Glomerular visceral epithelial cell (primary cell): ENCODE results near the gene SSTR3.

Experiments
- DNase-seq: peaks from one replicate; pipeline ENCODE4 v3.0.0-alpha.2; 2016; ENCODE audit errors: extremely low spot score

The SSTR3 gene

DNA sequence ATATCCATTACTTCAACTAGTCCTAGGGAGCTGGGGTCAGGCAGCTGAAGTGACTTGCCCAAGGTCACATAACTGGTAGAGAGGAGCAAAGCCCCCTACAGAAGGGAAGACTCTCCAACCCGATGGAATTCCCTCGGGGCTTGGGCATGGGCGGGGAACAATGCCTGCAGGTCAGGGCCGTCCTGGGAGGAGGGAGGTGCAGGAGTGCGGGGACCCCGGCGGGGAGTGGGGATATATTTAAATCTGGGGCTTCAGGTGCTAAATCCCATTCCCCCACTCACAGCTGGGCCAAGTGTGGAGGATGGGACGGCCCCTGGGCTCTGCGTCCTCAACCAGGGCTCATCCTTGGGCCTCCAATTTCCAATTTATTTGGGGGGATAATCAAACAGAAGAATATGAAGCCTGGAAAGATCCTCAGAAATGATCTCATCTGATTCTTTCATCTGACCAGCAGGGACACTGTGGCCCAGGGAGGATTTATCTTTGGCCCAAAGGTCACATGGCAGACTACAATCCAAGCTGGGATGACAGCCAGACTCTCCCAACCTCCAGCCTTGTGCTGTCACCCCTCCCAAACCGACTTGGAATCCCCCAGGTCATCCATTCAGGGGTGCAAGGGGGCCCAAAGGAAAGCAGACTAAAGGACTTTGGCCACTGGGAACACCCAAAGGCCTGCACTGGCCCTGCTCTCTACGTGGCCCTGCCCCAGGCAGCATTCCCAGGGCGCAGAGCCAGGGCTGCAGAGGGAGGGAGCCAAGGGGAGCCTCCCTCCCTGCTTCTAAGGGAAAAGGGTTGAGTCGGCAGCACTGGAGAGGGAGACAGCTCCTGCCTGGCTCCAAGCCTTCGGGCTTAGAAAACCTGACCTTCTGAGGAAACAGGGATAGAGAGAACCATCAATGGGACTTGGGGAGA, 15.5 kb downstream of the SSTR3 start:
- DNase-seq = peak; percentile 63

- DNase-seq = no peak
These were observed 16.4 kb downstream of the SSTR3 start for GRCh38 chr22:37195921-37196320.

DNA sequence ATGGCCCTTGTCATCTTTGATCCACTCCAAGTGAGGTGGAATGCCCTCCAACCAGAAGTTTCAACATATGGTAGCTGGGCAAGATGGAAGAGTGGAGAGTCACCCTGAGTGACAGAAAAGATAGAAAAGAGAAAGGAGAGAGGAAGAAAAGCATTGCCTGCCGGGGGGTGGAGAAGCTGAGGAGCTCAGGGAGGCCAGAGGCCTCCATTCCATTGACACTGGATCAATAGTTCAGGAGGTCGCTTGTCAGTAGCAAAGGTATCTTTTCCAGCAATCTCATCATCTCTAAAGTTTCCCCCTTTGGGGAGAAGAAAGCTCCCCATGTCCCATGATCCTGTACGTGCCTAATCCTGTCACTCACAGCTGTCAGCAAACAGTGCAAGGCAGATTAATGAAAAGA, 17.5 kb downstream of the SSTR3 start:
- no peak for DNase-seq

DNA sequence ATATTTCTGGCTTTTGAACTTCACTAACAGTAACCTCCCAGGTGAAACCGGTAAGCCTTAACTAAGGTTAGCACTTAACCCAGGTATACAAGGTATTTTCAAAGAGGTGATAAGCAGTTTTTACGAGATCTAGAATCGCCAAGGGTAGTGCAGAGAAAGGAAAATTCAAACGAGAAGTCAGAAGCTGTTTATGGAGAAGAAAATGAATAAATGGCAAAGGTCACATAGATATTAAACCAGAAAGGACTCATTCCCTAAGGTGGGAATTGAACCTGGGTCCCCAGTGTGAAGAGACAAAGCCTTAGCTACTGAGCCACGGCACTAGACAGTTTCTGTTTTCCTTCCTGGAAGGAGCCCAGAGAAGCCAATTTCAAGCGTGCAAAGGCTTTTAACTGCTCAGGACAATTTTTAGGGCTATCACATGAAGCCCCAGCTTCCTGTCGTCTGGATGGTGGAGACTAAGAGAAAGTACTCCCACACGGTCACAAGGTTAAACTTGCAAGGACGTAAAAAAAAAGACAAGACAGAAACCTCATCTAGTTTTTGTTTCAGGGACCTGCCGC, 18.6 kb downstream of the SSTR3 start:
- DNase-seq = no peak

DNA sequence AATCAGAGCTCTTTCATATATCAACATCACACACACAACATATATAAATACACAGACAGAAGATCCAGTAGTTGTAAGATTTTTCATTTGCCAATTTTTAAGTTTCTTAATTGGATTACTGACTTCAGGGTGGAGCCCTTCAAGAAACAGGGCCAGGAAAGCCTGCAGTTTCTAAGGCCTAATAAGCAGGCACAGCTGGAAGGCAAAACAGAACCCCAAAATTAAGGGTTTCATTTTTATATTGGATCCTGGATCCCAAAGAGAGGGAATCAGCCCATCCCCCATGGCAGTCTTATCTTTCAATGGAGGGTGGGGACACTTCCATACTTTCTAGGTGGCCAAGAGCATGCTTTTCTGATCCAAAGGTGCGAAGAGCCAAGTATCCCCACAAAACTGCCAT, 19.5 kb downstream of the SSTR3 start:
- no peak for DNase-seq

DNA sequence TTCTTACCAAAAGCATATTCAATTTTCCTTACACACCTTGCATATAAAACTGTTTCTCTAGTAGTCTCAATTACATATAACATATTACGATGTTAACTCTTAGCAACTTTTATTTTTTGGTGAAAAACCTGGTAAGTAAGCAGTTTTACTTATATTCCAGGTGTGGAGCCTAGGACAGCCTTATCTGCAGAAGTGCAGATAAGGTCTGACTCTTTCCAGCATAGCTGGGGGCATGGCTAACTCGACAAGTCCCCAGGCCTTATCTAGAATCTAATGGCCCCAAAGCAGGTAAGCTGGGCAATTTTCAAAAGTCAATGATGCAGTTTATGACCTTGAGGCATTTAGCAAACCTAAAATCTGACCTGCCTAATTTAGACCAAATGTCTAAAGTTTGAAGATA, 20.1 kb downstream of the SSTR3 start:
- DNase-seq = no peak

DNA sequence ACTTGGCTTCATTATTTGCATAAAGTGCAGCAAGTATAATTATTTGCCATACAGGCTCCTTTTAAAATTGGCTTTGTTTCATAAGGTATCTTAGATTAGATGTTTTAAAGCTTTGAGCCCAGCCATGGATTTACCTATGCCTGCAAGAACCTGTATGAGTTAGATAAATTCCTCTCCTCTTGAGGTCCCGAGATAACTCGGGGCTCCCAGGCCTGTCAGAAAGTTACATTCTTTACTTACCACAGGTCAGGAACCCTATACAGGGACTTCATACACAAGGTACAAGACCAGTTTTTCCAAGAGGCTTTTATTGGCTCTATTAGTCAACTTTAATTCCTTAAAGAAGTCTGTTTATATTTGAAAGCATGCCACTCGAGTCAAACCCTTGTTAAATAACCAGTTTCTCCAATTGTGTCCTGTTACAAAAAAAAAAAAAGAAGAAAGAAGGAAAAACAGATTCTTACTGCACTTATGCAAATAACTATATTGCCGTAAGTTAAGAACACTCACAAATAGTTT, 22.0 kb downstream of the SSTR3 start:
- no peak for DNase-seq

DNA sequence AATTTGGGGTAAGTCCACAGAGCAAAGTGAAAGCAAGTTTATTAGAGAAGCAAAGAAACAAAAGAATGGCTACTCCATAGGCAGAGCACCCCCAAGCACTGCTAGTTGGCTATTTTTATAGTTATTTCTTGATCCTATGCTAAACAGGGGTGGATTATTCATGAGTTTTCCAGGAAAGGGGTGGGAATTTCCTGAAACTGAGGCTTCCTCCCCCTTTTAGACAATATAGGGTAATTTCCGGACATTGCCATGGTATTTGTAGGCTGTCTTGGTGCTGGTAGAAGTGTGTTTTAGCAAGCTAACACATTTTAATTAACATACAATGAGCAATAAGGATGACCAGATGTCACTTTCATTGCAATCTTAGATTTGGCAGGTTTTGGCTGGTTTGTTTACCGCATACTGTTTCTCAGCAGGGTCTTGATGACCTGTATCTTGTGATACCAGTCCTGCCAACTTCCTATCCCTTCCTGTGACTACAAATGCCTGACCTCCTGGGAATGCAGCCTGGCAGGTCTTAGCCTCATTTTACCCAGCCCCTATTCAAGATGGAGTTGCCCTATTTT, 23.3 kb downstream of the SSTR3 start:
- DNase-seq = no peak

GRCh38 chr22:37187891-37188761, 24.2 kb downstream of the SSTR3 start, which contains the start of gene C1QTNF6:
Gene C1QTNF6, minus strand, starts transcription at chr22:37188247. Its CDS starts 34 bp downstream, at chr22:37188213.
- peak; percentile 66 for DNase-seq

GRCh38 chr22:37187552-37187890, 24.8 kb downstream of the SSTR3 start:
- DNase-seq = peak; percentile 59

- DNase-seq = no peak
These were observed 25.2 kb downstream of the SSTR3 start for GRCh38 chr22:37186997-37187522.

- DNase-seq = peak; percentile 50
These were observed 25.9 kb downstream of the SSTR3 start for GRCh38 chr22:37186228-37186996.

DNA sequence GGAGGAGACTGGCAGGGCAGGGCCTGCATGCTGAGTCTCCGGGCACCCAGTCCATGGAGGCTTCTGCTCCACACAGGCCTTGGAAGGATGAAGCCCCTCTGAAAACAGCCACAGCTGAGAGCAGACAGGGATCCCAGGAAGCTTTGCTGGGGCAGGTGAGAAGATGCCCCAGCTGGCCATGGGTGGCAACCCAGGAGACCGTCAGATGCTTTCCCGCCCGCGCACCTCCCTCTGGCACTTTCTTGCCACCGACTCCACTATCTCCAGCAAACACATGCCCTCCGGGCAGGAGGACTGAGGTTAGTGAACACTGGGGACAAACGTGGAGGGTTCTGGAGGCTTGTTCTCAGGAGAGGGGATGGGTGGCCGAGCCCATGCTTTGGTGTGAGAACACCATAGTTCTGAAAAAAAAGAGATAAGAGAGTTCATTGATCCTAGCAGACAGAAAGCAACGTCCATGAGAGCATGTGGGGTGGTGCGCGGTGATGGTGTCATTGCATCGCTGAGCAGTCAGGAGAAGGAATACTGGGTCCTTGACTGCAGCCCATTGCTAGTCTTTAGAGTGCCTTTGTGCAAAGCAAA, 26.5 kb downstream of the SSTR3 start:
- no peak for DNase-seq

DNA sequence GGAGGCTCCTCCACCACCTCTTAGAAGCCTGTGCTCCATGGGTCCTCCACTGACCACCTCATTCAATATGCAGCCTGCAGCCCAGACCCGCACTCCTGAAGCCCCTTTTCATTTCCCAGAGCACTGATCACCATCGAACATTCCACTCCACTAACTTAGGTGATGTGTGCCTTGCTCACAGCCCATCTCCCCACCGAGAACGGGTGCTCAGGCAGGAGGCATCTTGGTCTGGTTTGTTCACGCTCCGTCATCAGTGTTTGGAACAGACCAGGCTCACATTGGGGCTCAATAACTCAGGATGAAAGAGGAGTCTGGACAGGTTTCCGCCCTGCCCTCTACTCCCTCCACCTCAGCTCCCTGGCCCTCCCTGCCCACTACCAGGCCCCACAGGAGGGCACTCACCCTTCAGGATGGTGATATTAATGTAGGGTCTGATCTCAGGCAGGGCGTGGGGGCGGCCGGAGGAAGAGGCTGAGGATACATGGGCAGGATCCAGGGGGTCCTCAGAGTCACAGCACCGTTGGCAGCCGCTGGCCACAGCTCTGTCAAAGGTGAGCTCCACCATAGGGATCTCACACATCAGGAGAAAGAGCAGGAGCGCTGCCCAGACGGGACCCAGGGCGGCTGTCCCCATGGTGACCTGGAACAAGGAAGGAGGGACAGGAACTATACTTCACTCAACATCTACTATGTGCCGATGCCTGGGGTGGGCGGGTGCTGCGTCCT, 27.3 kb downstream of the SSTR3 start:
- no peak for DNase-seq

GRCh38 chr22:37184380-37184755, 27.9 kb downstream of the SSTR3 start:
- DNase-seq = no peak

- no peak for DNase-seq
These were observed 28.6 kb downstream of the SSTR3 start for GRCh38 chr22:37183432-37184379.

DNA sequence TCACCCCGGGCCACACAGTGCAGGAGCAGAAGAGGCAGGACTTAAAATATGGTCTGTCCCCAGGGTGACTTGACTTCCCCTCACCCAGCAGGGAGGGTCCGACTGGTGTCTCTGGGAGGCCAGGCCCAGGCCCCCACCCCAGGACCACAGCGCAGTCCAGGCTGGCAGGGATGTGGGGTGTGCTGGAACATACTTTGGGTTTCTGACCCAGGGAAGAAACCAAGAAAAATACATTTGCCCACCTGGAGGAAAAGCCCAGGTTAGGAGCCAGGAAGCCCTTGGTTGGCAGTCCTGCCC, 29.4 kb downstream of the SSTR3 start:
- DNase-seq = no peak

GRCh38 chr22:37182101-37182948, 30.0 kb downstream of the SSTR3 start:
- DNase-seq = no peak
